H1 (cell line): Measurements from ENCODE around the gene GPT2.

Experiments
- EP300 ChIP-seq, 2 experiments: IDR thresholded peaks; 1 replicate in 1 of 2; 2 replicates in 1 of 2; pipeline ENCODE4 v1.6.1; 2011 to 2012; ENCODE audit warnings: low read depth in 2 of 2, low read length in 2 of 2, mild to moderate bottlenecking in 2 of 2, borderline replicate concordance in 1 of 2, inconsistent platforms in 1 of 2, moderate library complexity in 1 of 2
- POLR2AphosphoS5 ChIP-seq: IDR thresholded peaks from 2 replicates; pipeline ENCODE4 v1.6.1; 2011; ENCODE audit warnings: low read depth, low read length
- RFX5 ChIP-seq: IDR thresholded peaks from 2 replicates; pipeline ENCODE4 v1.6.1; 2011; ENCODE audit warnings: low read depth, low read length, improper control_type of control experiment, borderline replicate concordance
- RXRA ChIP-seq: IDR thresholded peaks from 2 replicates; pipeline ENCODE4 v1.6.1; 2011; ENCODE audit warnings: low read depth, mild to moderate bottlenecking, low read length, moderate library complexity; ENCODE audit not compliant: insufficient read depth
- ZNF274 ChIP-seq: IDR thresholded peaks from 2 replicates; pipeline ENCODE4 v1.7.0; 2012; ENCODE audit warnings: low read length, borderline replicate concordance; ENCODE audit errors: extremely low read depth
- TF ChIP-seq, protein P1 (sequence below), 3 experiments: IDR thresholded peaks; 1 replicate in 2 of 3; 2 replicates in 1 of 3; pipeline versions ENCODE4 v1.5.1 to v1.6.1; 2011; ENCODE audit warnings: low read length in 3 of 3, mild to moderate bottlenecking in 3 of 3, inconsistent platforms in 2 of 3, low read depth in 1 of 3, moderate library complexity in 1 of 3; ENCODE audit not compliant: insufficient read depth in 1 of 3; ENCODE audit errors: control extremely low read depth in 1 of 3

GRCh38 chr16:46884513-46885293, 541 bp downstream of the GPT2 start:
- TF ChIP-seq ZNF274 (no peak), EP300 (IDR thresholded peaks at IDR 0.05; ENCODE audit: borderline replicate concordance in 1 of 2, low read depth in 2 of 2, low read length in 2 of 2) (no peak; a peak in 1 of 3 replicates), POLR2AphosphoS5 (no peak), RFX5 (no peak), RXRA (no peak)
- TF ChIP-seq, protein P1, sequence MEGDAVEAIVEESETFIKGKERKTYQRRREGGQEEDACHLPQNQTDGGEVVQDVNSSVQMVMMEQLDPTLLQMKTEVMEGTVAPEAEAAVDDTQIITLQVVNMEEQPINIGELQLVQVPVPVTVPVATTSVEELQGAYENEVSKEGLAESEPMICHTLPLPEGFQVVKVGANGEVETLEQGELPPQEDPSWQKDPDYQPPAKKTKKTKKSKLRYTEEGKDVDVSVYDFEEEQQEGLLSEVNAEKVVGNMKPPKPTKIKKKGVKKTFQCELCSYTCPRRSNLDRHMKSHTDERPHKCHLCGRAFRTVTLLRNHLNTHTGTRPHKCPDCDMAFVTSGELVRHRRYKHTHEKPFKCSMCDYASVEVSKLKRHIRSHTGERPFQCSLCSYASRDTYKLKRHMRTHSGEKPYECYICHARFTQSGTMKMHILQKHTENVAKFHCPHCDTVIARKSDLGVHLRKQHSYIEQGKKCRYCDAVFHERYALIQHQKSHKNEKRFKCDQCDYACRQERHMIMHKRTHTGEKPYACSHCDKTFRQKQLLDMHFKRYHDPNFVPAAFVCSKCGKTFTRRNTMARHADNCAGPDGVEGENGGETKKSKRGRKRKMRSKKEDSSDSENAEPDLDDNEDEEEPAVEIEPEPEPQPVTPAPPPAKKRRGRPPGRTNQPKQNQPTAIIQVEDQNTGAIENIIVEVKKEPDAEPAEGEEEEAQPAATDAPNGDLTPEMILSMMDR (IDR thresholded peaks at IDR 0.05; ENCODE audit: control extremely low read depth in 1 of 3, insufficient read depth in 1 of 3, low read depth in 1 of 3, low read length in 3 of 3) = no peak
